ENCODE results near the gene GABRB3.

The GABRB3 gene

GRCh38 chr15:26550880-26551279, 222.0 kb downstream of the GABRB3 start:
- Histone ChIP-seq H3K4me2 (ENCODE audit: low read length) (no peak overlapping the region), H3K9me2 (replicated peaks; ENCODE audit: control insufficient read depth, low read length) (no peaks in the 10 kb centered on the region)
- no peak for TF ChIP-seq EZH2phosphoT487 (IDR thresholded peaks at IDR 0.05; ENCODE audit: borderline replicate concordance, low read length)
- no peak for TF ChIP-seq CTCF (IDR thresholded peaks at IDR 0.05; ENCODE audit: low read depth, low read length, poor library complexity, severe bottlenecking)

GRCh38 chr15:26537663-26538062, 235.2 kb downstream of the GABRB3 start:
- Histone ChIP-seq H3K4me1 (ENCODE audit: control insufficient read depth, low read length) (no peaks in the 10 kb centered on the region), H3K9me3 (ENCODE audit: control insufficient read depth, insufficient read depth, low read length) (peaks cover 3% of the 10 kb centered on the region; the same call in 1 of the 2 replicates)
- TF ChIP-seq CTCF (IDR thresholded peaks at IDR 0.05; ENCODE audit: low read depth, low read length, poor library complexity, severe bottlenecking) (no peak), EZH2phosphoT487 (IDR thresholded peaks at IDR 0.05; ENCODE audit: borderline replicate concordance, low read length) (no peak)

More at GRCh38 chr15:26550880-26551279, 222.0 kb downstream of the GABRB3 start:
- Histone ChIP-seq H3F3A (ENCODE audit: control insufficient read depth, insufficient read depth) (no peaks in the 10 kb centered on the region), H3K27ac (ENCODE audit: low read depth, low read length) (no peak overlapping the region), H3K27me3 (ENCODE audit: control insufficient read depth, low read length) (no peaks in the 10 kb centered on the region), H4K20me1 (ENCODE audit: control insufficient read depth, insufficient read depth, low read depth, low read length) (no peaks in the 10 kb centered on the region), H3K79me2 (ENCODE audit: control insufficient read depth, low read length) (no peaks in the 10 kb centered on the region), H3K36me3 (ENCODE audit: control insufficient read depth, low read length) (no peaks in the 10 kb centered on the region), H3K4me3 (ENCODE audit: low read length) (no peak overlapping the region), H3K4me1 (ENCODE audit: control insufficient read depth, low read length) (no peaks in the 10 kb centered on the region), H3K9me3 (ENCODE audit: control insufficient read depth, insufficient read depth, low read length) (peaks cover 35% of the 10 kb centered on the region; the same call in 1 of the 2 replicates)

GRCh38 chr15:26531489-26531888, 241.4 kb downstream of the GABRB3 start:
- TF ChIP-seq EZH2phosphoT487 (IDR thresholded peaks at IDR 0.05; ENCODE audit: borderline replicate concordance, low read length) (no peak), CTCF (IDR thresholded peaks at IDR 0.05; ENCODE audit: low read depth, low read length, poor library complexity, severe bottlenecking) (no peak)
- Histone ChIP-seq H3K27ac (ENCODE audit: low read depth, low read length) (no peak overlapping the region), H3K79me2 (ENCODE audit: control insufficient read depth, low read length) (no peaks in the 10 kb centered on the region), H3K4me1 (ENCODE audit: control insufficient read depth, low read length) (no peaks in the 10 kb centered on the region), H3K27me3 (ENCODE audit: control insufficient read depth, low read length) (no peaks in the 10 kb centered on the region), H3K36me3 (ENCODE audit: control insufficient read depth, low read length) (no peaks in the 10 kb centered on the region), H3K9me3 (ENCODE audit: control insufficient read depth, insufficient read depth, low read length) (peaks cover 6% of the 10 kb centered on the region; the same call in 1 of the 2 replicates), H3F3A (ENCODE audit: control insufficient read depth, insufficient read depth) (no peaks in the 10 kb centered on the region), H3K4me2 (ENCODE audit: low read length) (no peak overlapping the region), H3K9me2 (replicated peaks; ENCODE audit: control insufficient read depth, low read length) (no peaks in the 10 kb centered on the region), H3K4me3 (ENCODE audit: low read length) (no peak overlapping the region), H4K20me1 (ENCODE audit: control insufficient read depth, insufficient read depth, low read depth, low read length) (no peaks in the 10 kb centered on the region)

More at GRCh38 chr15:26537663-26538062, 235.2 kb downstream of the GABRB3 start:
- H3K4me3 ChIP-seq (ENCODE audit: low read length) = no peak overlapping the region
- H3K79me2 ChIP-seq (ENCODE audit: control insufficient read depth, low read length) = no peaks in the 10 kb centered on the region
- no peaks in the 10 kb centered on the region for H3K36me3 ChIP-seq (ENCODE audit: control insufficient read depth, low read length)
- H3K27ac ChIP-seq (ENCODE audit: low read depth, low read length) = no peak overlapping the region
- no peak overlapping the region for H3K4me2 ChIP-seq (ENCODE audit: low read length)
- H3K27me3 ChIP-seq (ENCODE audit: control insufficient read depth, low read length) = no peaks in the 10 kb centered on the region
- H4K20me1 ChIP-seq (ENCODE audit: control insufficient read depth, insufficient read depth, low read depth, low read length) = no peaks in the 10 kb centered on the region
- H3F3A ChIP-seq (ENCODE audit: control insufficient read depth, insufficient read depth) = no peaks in the 10 kb centered on the region
- no peaks in the 10 kb centered on the region for H3K9me2 ChIP-seq (replicated peaks; ENCODE audit: control insufficient read depth, low read length)

Data from DOHH2 (cell line).